Measurements from ENCODE around the gene RPS15.

DNA sequence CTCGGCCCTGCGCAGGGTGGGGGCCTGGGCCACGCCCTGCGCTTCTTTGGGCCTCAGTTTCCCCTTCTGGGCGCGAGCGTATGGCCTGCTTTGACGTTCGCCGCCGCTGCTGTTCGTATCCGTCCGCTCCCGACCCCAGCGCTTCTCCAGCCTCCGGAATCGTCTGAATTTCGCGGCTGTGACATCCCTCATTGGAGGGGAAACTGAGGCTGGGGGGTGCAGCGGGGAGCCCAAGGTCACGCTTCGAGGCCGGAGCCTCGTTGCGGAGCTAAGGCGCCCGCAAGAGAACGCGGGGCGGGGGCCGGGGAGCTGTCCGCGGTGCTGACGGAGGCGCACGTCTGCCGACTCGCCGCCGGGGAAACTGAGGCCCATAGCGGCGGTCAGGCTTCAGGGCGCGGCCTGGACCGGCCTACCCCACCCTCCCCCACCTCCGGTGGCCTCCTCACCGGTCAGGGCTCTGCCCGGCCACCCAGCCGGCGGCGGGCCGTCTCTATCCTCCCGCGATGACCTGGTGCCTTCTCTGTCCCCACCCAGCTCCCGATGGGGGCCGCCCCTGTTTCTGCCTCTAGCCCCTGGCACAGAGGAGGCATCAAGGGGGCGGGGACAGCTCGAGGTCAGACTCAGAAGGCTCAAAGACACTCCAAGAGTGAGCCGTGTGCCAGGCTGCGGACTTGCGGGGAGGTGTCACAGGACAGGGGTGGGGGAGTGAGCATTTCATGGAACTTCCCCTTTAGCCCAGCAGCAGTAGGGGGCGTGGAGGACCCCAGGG, 8.7 kb downstream of the RPS15 start:
- TF ChIP-seq POLR2A (IDR thresholded peaks at IDR 0.05) = no peak
- TF ChIP-seq, protein P1, sequence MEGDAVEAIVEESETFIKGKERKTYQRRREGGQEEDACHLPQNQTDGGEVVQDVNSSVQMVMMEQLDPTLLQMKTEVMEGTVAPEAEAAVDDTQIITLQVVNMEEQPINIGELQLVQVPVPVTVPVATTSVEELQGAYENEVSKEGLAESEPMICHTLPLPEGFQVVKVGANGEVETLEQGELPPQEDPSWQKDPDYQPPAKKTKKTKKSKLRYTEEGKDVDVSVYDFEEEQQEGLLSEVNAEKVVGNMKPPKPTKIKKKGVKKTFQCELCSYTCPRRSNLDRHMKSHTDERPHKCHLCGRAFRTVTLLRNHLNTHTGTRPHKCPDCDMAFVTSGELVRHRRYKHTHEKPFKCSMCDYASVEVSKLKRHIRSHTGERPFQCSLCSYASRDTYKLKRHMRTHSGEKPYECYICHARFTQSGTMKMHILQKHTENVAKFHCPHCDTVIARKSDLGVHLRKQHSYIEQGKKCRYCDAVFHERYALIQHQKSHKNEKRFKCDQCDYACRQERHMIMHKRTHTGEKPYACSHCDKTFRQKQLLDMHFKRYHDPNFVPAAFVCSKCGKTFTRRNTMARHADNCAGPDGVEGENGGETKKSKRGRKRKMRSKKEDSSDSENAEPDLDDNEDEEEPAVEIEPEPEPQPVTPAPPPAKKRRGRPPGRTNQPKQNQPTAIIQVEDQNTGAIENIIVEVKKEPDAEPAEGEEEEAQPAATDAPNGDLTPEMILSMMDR (IDR thresholded peaks at IDR 0.05) = no peak

Measured in body of pancreas (tissue), 4 donors.